NOMO-1 treated with DMSO at 0.1 percent for 48 hours (cell line): ENCODE data around the gene SLC7A10.
"Not testable (repeated sequence)": the region's sequence is repeated elsewhere in the genome, so short reads cannot be mapped to it uniquely, and the experiment has no call there.

Source experiments
- DNase-seq: peaks from one replicate; lab custom pipeline; 2025; ENCODE audit not compliant: unreplicated experiment; lab: John Stamatoyannopoulos, UW

SLC7A10 gene

GRCh38 chr19:33203529-33203928 is 22.1 kb downstream of the SLC7A10 start:
- DNase-seq: no peak

GRCh38 chr19:33202546-33203507 is 22.8 kb downstream of the SLC7A10 start:
- DNase-seq: no peak

- DNase-seq: no peak
Observed at GRCh38 chr19:33201886-33202545, 23.6 kb downstream of the SLC7A10 start.

- no peak for DNase-seq
Observed at GRCh38 chr19:33201473-33201872, 24.2 kb downstream of the SLC7A10 start.

- DNase-seq: no peak
Observed at GRCh38 chr19:33199441-33200265, 26.0 kb downstream of the SLC7A10 start.

GRCh38 chr19:33198169-33198568 is 27.5 kb downstream of the SLC7A10 start:
- no peak for DNase-seq

GRCh38 chr19:33197591-33198000 is 28.1 kb downstream of the SLC7A10 start:
- no peak for DNase-seq

- DNase-seq: no peak
Observed at GRCh38 chr19:33196446-33197193, 29.0 kb downstream of the SLC7A10 start.

- DNase-seq: no peak
Observed at GRCh38 chr19:33195645-33196347, 29.9 kb downstream of the SLC7A10 start.

GRCh38 chr19:33194886-33195644 is 30.6 kb downstream of the SLC7A10 start:
- DNase-seq: no peak

GRCh38 chr19:33194532-33194885 is 31.1 kb downstream of the SLC7A10 start:
- no peak for DNase-seq

GRCh38 chr19:33193865-33194362 is 31.7 kb downstream of the SLC7A10 start, which contains the start of gene LRP3:
Gene LRP3, plus strand, starts transcription at chr19:33194330. Its CDS starts 456 bp downstream, at chr19:33194786.
- no peak for DNase-seq

- DNase-seq: no peak
Observed at GRCh38 chr19:33193269-33193864, 32.3 kb downstream of the SLC7A10 start.

GRCh38 chr19:33192010-33192409 is 33.6 kb downstream of the SLC7A10 start:
- no peak for DNase-seq

GRCh38 chr19:33191501-33191900 is 34.1 kb downstream of the SLC7A10 start:
- no peak for DNase-seq

GRCh38 chr19:33191092-33191491 is 34.6 kb downstream of the SLC7A10 start:
- not testable (repeated sequence) for DNase-seq

GRCh38 chr19:33189453-33189852 is 36.2 kb downstream of the SLC7A10 start:
- no peak for DNase-seq

- DNase-seq: peak; percentile 58
Observed at GRCh38 chr19:33187183-33187540, 38.5 kb downstream of the SLC7A10 start.
